HL-60 (cell line): Measurements from ENCODE around the gene ATP8A2.

Experiments used
- DNase-seq, 2 experiments: peaks; one replicate each; pipeline ENCODE4 v3.0.0-alpha.2; 2010 to 2020; ENCODE audit warnings: low read depth in 1 of 2, low spot score in 1 of 2
- H3K27ac ChIP-seq: fragments of 250-450 bp; sonication (Bioruptor Pico); replicated peaks from 2 replicates; pipeline ENCODE4 v1.5.1; 2020; ENCODE audit warnings: mild to moderate bottlenecking, moderate library complexity
- H3K27me3 ChIP-seq: fragments of 250-450 bp; sonication (Bioruptor Pico); 2 replicates; pipeline ENCODE4 v1.5.1; 2021; ENCODE audit warnings: mild to moderate bottlenecking, moderate library complexity; ENCODE audit not compliant: insufficient read depth, poor library complexity, severe bottlenecking
- H3K4me3 ChIP-seq: replicated peaks from 2 replicates; pipeline ENCODE4 v1.5.1; 2011; ENCODE audit warnings: mild to moderate bottlenecking, control low read depth, low read length; ENCODE audit not compliant: insufficient read depth
- GABPA ChIP-seq: IDR thresholded peaks from 2 replicates; pipeline ENCODE4 v1.6.1; 2012; ENCODE audit warnings: low read depth
- POLR2AphosphoS5 ChIP-seq: IDR thresholded peaks from 2 replicates; pipeline ENCODE4 v1.6.1; 2012; ENCODE audit warnings: low read depth
- SPI1 ChIP-seq: IDR thresholded peaks from 2 replicates; pipeline ENCODE4 v1.6.1; 2012; ENCODE audit warnings: low read depth, mild to moderate bottlenecking, borderline replicate concordance
- TF ChIP-seq, protein P1 (sequence below): IDR thresholded peaks from 2 replicates; pipeline ENCODE4 v1.6.1; 2012; ENCODE audit warnings: low read depth; ENCODE audit not compliant: insufficient replicate concordance
- TF ChIP-seq, protein P2 (sequence below): IDR thresholded peaks from one replicate; pipeline ENCODE4 v1.5.1; 2011; ENCODE audit warnings: low read length, control low read depth, inconsistent platforms; ENCODE audit not compliant: insufficient read depth

Gene ATP8A2

DNA sequence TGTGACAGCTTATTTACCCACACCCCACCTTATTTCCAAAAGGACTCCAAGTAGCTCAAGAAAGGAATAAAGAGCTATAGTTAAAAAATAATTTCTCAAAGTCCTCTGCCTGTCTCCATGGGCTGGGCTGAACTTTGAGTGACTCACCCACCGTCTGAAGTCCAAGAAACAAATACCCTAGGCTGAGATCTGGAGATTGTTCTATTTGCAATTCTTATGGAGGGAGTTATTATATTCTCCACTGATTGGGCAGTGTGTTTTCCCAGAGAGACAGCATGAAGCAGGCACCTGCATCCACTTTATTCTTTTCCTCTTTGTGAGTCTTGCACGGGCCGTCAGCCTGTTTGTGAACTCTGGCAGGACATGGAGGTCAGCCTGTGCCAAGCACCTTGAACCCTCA, 616.9 kb downstream of the ATP8A2 start:
- no peak for TF ChIP-seq GABPA
- TF ChIP-seq, protein P1, sequence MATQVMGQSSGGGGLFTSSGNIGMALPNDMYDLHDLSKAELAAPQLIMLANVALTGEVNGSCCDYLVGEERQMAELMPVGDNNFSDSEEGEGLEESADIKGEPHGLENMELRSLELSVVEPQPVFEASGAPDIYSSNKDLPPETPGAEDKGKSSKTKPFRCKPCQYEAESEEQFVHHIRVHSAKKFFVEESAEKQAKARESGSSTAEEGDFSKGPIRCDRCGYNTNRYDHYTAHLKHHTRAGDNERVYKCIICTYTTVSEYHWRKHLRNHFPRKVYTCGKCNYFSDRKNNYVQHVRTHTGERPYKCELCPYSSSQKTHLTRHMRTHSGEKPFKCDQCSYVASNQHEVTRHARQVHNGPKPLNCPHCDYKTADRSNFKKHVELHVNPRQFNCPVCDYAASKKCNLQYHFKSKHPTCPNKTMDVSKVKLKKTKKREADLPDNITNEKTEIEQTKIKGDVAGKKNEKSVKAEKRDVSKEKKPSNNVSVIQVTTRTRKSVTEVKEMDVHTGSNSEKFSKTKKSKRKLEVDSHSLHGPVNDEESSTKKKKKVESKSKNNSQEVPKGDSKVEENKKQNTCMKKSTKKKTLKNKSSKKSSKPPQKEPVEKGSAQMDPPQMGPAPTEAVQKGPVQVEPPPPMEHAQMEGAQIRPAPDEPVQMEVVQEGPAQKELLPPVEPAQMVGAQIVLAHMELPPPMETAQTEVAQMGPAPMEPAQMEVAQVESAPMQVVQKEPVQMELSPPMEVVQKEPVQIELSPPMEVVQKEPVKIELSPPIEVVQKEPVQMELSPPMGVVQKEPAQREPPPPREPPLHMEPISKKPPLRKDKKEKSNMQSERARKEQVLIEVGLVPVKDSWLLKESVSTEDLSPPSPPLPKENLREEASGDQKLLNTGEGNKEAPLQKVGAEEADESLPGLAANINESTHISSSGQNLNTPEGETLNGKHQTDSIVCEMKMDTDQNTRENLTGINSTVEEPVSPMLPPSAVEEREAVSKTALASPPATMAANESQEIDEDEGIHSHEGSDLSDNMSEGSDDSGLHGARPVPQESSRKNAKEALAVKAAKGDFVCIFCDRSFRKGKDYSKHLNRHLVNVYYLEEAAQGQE, result no peak
- no peak for TF ChIP-seq POLR2AphosphoS5
- no peak for TF ChIP-seq SPI1
- TF ChIP-seq, protein P2, sequence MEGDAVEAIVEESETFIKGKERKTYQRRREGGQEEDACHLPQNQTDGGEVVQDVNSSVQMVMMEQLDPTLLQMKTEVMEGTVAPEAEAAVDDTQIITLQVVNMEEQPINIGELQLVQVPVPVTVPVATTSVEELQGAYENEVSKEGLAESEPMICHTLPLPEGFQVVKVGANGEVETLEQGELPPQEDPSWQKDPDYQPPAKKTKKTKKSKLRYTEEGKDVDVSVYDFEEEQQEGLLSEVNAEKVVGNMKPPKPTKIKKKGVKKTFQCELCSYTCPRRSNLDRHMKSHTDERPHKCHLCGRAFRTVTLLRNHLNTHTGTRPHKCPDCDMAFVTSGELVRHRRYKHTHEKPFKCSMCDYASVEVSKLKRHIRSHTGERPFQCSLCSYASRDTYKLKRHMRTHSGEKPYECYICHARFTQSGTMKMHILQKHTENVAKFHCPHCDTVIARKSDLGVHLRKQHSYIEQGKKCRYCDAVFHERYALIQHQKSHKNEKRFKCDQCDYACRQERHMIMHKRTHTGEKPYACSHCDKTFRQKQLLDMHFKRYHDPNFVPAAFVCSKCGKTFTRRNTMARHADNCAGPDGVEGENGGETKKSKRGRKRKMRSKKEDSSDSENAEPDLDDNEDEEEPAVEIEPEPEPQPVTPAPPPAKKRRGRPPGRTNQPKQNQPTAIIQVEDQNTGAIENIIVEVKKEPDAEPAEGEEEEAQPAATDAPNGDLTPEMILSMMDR, result no peak
- H3K27ac ChIP-seq, result no peak overlapping the region
- no peaks in the 10 kb centered on the region for H3K27me3 ChIP-seq
- H3K4me3 ChIP-seq, result no peak overlapping the region
- no peak for DNase-seq

DNA sequence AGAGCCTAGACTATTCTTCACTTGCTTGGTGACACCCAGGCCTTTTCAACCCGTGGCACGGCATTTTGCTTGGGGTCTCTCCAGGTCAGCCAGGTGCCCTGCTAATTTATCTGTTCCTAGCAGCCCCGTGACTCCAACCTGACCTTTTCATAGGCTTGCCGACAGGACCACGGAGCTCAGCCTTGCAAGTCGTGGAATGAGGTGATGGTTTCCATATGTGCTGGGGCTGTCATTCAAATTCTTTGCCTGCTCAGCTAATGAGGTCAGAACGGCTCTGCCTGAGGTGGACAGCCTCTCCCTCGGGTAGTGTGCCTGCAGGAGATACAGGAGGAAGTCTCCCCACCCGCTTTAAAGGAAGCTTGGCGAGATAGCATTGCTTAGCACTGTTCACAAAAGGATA, 619.0 kb downstream of the ATP8A2 start:
- Histone ChIP-seq H3K27me3 (no peaks in the 10 kb centered on the region), H3K4me3 (no peak overlapping the region), H3K27ac (no peak overlapping the region)
- TF ChIP-seq GABPA (no peak), SPI1 (no peak), POLR2AphosphoS5 (no peak)
- TF ChIP-seq, protein P1, result no peak
- TF ChIP-seq, protein P2, result no peak
- no peak for DNase-seq

DNA sequence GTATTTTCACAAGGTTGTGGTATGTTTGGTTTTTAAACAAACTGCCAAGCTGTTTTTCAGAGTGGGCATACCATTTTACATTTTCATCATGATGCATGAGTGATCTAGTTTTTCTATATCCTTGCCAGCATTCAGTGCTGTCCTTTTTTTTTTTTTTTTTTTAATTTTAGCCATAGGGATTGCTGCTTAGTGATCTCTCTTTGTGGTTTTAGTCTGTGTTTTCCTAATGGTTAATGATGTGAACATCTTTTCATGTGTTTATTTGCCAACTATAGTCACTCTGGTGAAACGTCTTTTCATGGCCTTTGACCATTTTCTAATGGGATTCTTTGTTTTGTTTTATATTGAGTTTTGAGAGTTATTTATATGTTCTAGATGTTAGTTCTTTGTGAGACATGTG, 620.3 kb downstream of the ATP8A2 start:
- no peak for DNase-seq
- Histone ChIP-seq H3K4me3 (no peak overlapping the region), H3K27ac (no peak overlapping the region), H3K27me3 (no peaks in the 10 kb centered on the region)
- TF ChIP-seq POLR2AphosphoS5 (no peak), SPI1 (no peak), GABPA (no peak)
- TF ChIP-seq, protein P1, result no peak
- TF ChIP-seq, protein P2, result no peak
